Gastrocnemius medialis (tissue), 4 donors: ENCODE data around the gene GART. TPM values are rescaled to one million over a fixed set of nuclear protein-coding genes. Genes with fewer than 3 reads are reported as not detected.
A peak's percentile ranks its signal among the peaks of the same experiment; 100 is the strongest.

Experiments used
- ATAC-seq, 2 donors: fragments of 150-250 bp; one replicate each; pipeline ENCODE4 v1.9.1; 2016
- DNase-seq, 2 donors: peaks; one replicate each; pipeline ENCODE4 v3.0.0-alpha.2; 2019
- H3K27ac ChIP-seq, 4 donors: fragments of 200-600 bp; sonication (generic); 1 replicate in 1 of 4; 2 replicates in 3 of 4; pipeline ENCODE4 v1.5.1; 2016 to 2018; ENCODE audit warnings: mild to moderate bottlenecking in 2 of 4, moderate library complexity in 1 of 4
- H3K27me3 ChIP-seq, 3 donors: fragments of 200-600 bp; sonication (generic) in 2 of 3; 1 replicate in 1 of 3; 2 replicates in 2 of 3; pipeline versions ENCODE4 v1.5.1 to v1.6.0; 2016 to 2019; ENCODE audit warnings: mild to moderate bottlenecking in 1 of 3, moderate library complexity in 1 of 3
- H3K36me3 ChIP-seq, 2 donors: fragments of 200-600 bp; sonication (generic) in 1 of 2; one replicate each; pipeline ENCODE4 v1.5.1; 2017 to 2018
- H3K4me1 ChIP-seq, 2 donors: fragments of 200-600 bp; sonication (generic) in 1 of 2; one replicate each; pipeline ENCODE4 v1.5.1; 2016 to 2017; ENCODE audit warnings: mild to moderate bottlenecking in 2 of 2
- H3K4me3 ChIP-seq, 4 donors: fragments of 200-600 bp; sonication (generic) in 3 of 4; 1 replicate in 1 of 4; 2 replicates in 3 of 4; pipeline ENCODE4 v1.5.1; 2016 to 2019; ENCODE audit warnings: mild to moderate bottlenecking in 2 of 4
- H3K9me3 ChIP-seq, 3 donors: fragments of 200-600 bp; sonication (generic) in 2 of 3; 1 replicate in 1 of 3; 2 replicates in 2 of 3; pipeline ENCODE4 v1.5.1; 2016 to 2019
- CTCF ChIP-seq, 5 experiments: fragments of 450-650 bp in 3 of 5; fragments of 200-600 bp in 2 of 5; sonication (generic) in 2 of 5; IDR thresholded peaks in 4 of 5; conservative IDR thresholded peaks in 1 of 5; 1 replicate in 4 of 5; 2 replicates in 1 of 5; pipeline ENCODE4 v1.5.1; 2016 to 2019; ENCODE audit warnings: antibody characterized with exemption in 5 of 5, mild to moderate bottlenecking in 3 of 5, moderate library complexity in 3 of 5
- POLR2A ChIP-seq, 2 donors: fragments of 450-650 bp; IDR thresholded peaks; one replicate each; pipeline ENCODE4 v1.6.1; 2017; ENCODE audit warnings: antibody characterized with exemption in 2 of 2, mild to moderate bottlenecking in 2 of 2, moderate library complexity in 2 of 2
- in situ Hi-C, 4 donors: fragments of 200-750 bp; cut with MboI; loops; one replicate each; pipeline versions ENCODE4 v1.15.0 to v1.8.0; 2017; ENCODE audit warnings: low sequenced_read_pairs in 4 of 4
- intact Hi-C: fragments of 100-400 bp; cut with DNase I; formaldehyde crosslinking; loops from one replicate; pipeline ENCODE4 v1.15.1; 2023; ENCODE audit warnings: low total_unique reads
- total RNA-seq, 4 donors: library from RNA; depleted of rRNA; stranded (reverse); fragments of >200 nt; gene quantifications; one replicate each; pipeline versions ENCODE4 v1.1.0 to v1.2.3, GENCODE V29; 2016

The GART gene
- 10 to 100 TPM; 46.3 to 97.5 (median 55.4) TPM for total RNA-seq

GRCh38 chr21:33541756-33542639 is at the start of gene GART:
TSS of gene GART (minus strand) at chr21:33542117. CDS start at chr21:33539315, 2,802 bp downstream.
- Histone ChIP-seq H3K9me3 (no peaks in the 10 kb centered on the region), H3K4me1 (peaks cover 31 to 38% of the 10 kb centered on the region in 2 donors), H3K27me3 (no peaks in the 10 kb centered on the region), H3K4me3 (peak within 1 kb of the TSS; percentile 71 to 85 (median 79)), H3K36me3 (peaks cover 0 to 23% of the 10 kb centered on the region in 2 donors), H3K27ac (peak within 1 kb of the TSS; percentile 95 to 99 (median 99))
- TF ChIP-seq POLR2A (IDR thresholded peaks at IDR 0.05) (peak; percentile 30 to 83), CTCF (IDR thresholded peaks at IDR 0.05 in 4 of 5, conservative IDR thresholded peaks at IDR 0.05 in 1 of 5) (no peak)
- intact Hi-C loops = loop anchor here (1.0 to 5.0 kb wide), 4 partner anchors 47 to 770 kb away; partner anchors contain the start of genes DNAJC28, DONSON, ITSN1 and PAXBP1
- in situ Hi-C loops = loop anchor here in 1 of 4 donors (25.0 kb wide), 1 partner anchor 780 kb away; the partner anchor contains the start of gene PAXBP1
- ATAC-seq = peak; percentile 70 to 76
- peak; percentile 78 to 81 for DNase-seq

GRCh38 chr21:33588485-33589335 is 46.8 kb upstream of the GART start, which contains the start of gene DONSON:
TSS of gene DONSON (minus strand) at chr21:33588684. CDS start at chr21:33588641, 43 bp downstream.
- Histone ChIP-seq H3K4me1 (peaks cover 10 to 14% of the 10 kb centered on the region in 2 donors), H3K36me3 (no peaks in the 10 kb centered on the region), H3K9me3 (no peaks in the 10 kb centered on the region), H3K27ac (peak within 1 kb of the TSS; percentile 78 to 90 (median 84)), H3K27me3 (no peaks in the 10 kb centered on the region), H3K4me3 (peak within 1 kb of the TSS; percentile 55 to 75 (median 70))
- TF ChIP-seq CTCF (IDR thresholded peaks at IDR 0.05 in 4 of 5, conservative IDR thresholded peaks at IDR 0.05 in 1 of 5) (peak in 2 of 5 experiments; percentile 6), POLR2A (IDR thresholded peaks at IDR 0.05) (peak; percentile 55 to 68)
- ATAC-seq = peak; percentile 93 to 95
- in situ Hi-C loops (no loop called here), intact Hi-C loops (loop anchor here (1.0 to 2.0 kb wide), 4 partner anchors 16 to 264 kb away; partner anchors contain the start of genes CRYZL1, GART, IFNAR1 and SON)
- peak; percentile 63 to 87 for DNase-seq

GRCh38 chr21:33587792-33588484 is 46.0 kb upstream of the GART start:
- Histone ChIP-seq H3K27ac (peak overlapping the region; percentile 78 to 90 (median 84)), H3K9me3 (no peaks in the 10 kb centered on the region), H3K4me1 (peaks cover 10 to 14% of the 10 kb centered on the region in 2 donors), H3K27me3 (no peaks in the 10 kb centered on the region), H3K4me3 (peak overlapping the region; percentile 55 to 75 (median 70)), H3K36me3 (no peaks in the 10 kb centered on the region)
- in situ Hi-C loops (no loop called here), intact Hi-C loops (loop anchor here (1.0 to 2.0 kb wide), 4 partner anchors 17 to 264 kb away; partner anchors contain the start of genes CRYZL1, GART, IFNAR1 and SON)
- ATAC-seq (peak; percentile 28 to 38), DNase-seq (no peak)
- no peak for TF ChIP-seq CTCF (IDR thresholded peaks at IDR 0.05 in 4 of 5, conservative IDR thresholded peaks at IDR 0.05 in 1 of 5)
- no peak for TF ChIP-seq POLR2A (IDR thresholded peaks at IDR 0.05)

GRCh38 chr21:33586927-33587326 is 45.0 kb upstream of the GART start:
- Histone ChIP-seq H3K4me1 (peaks cover 10 to 14% of the 10 kb centered on the region in 2 donors), H3K36me3 (no peaks in the 10 kb centered on the region), H3K9me3 (no peaks in the 10 kb centered on the region), H3K4me3 (no peak overlapping the region), H3K27ac (no peak overlapping the region), H3K27me3 (no peaks in the 10 kb centered on the region)
- ATAC-seq (no peak), DNase-seq (no peak)
- intact Hi-C loops (no loop called here), in situ Hi-C loops (no loop called here)
- TF ChIP-seq POLR2A (IDR thresholded peaks at IDR 0.05) (no peak), CTCF (IDR thresholded peaks at IDR 0.05 in 4 of 5, conservative IDR thresholded peaks at IDR 0.05 in 1 of 5) (no peak)
